ENCODE data around the gene THEMIS. TPM values are rescaled to one million over a fixed set of nuclear protein-coding genes. Genes with fewer than 3 reads are reported as not detected.

The THEMIS gene
- total and polyA plus RNA-seq, 10 of the 15 experiments (the other 5 are each of a cell fraction or from before 2014, with no cell fraction given), result 0.06 to 1.5 (median 0.08) TPM; not detected in 6

DNA sequence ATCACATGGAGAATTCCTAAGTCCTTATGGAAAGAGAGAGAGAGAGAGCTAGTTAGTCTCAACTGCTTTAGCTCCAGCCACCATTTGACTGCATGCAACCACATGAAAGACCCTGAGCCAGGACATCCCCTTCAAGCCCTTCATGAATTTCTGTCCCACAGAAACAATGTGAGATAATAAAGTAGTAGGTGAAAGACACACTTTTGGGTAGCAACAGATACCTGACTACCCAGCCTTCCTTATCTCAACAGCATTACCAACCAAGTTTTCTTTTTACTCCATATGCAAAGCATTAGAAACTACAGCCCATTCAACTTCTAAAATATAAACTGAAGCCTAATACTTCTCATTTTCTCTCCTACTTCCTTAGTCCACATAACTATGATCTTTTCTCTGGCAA, 23.2 kb upstream of the THEMIS start:
- BruUV-seq (replicated peaks), result no TSS peak
- H3K9ac ChIP-seq (ENCODE audit: control insufficient read depth, insufficient read depth, low read length), result no peak overlapping the region
- H2AFZ ChIP-seq (ENCODE audit: control insufficient read depth, low read depth, low read length), result no peak overlapping the region
- no peaks in the 10 kb centered on the region for H4K20me1 ChIP-seq (ENCODE audit: control insufficient read depth, insufficient read depth)
- no peaks in the 10 kb centered on the region for H3K4me1 ChIP-seq (ENCODE audit: control insufficient read depth, insufficient read depth, low read length)
- ChIA-PET SMC1A (ENCODE audit: uncharacterized antibody, unreplicated experiment) (no interaction called here), CTCF (no interaction called here), RAD21 (ENCODE audit: unreplicated experiment) (no interaction called here), POLR2A (no interaction called here)
- intact Hi-C loops (cut with micrococcal nuclease; ENCODE audit: unreplicated experiment), result no loop called here
- in situ Hi-C loops (cut with MboI), result no loop called here
- ATAC-seq, result no peak; the same call in 2 of the 3 replicates
- H3K27ac ChIP-seq (ENCODE audit: control insufficient read depth, insufficient read depth), result no peak overlapping the region
- no peaks in the 10 kb centered on the region for H3K36me3 ChIP-seq (ENCODE audit: control insufficient read depth in 2 of 2, insufficient read depth in 2 of 2, low read length in 1 of 2)
- no peaks in the 10 kb centered on the region; the same call in 2 of the 3 replicates for H3K9me3 ChIP-seq (replicated peaks; ENCODE audit: control insufficient read depth, insufficient read depth, low read length)
- H3K4me3 ChIP-seq, result no peak overlapping the region
- no peaks in the 10 kb centered on the region for H3K79me2 ChIP-seq (ENCODE audit: control insufficient read depth, insufficient read depth, low read length)
- TF ChIP-seq CREB1 (IDR thresholded peaks at IDR 0.05; ENCODE audit: low read depth) (no peak), FOS (IDR thresholded peaks at IDR 0.05; ENCODE audit: borderline replicate concordance, extremely low read depth, insufficient read length) (no peak), HDAC6 (IDR thresholded peaks at IDR 0.05; ENCODE audit: unreplicated experiment) (no peak), MXI1 (IDR thresholded peaks at IDR 0.05; ENCODE audit: low read depth, low read length) (no peak), HSF1 (IDR thresholded peaks at IDR 0.05; ENCODE audit: low read depth, low read length) (no peak), NFIC (IDR thresholded peaks at IDR 0.05; ENCODE audit: low read depth, low read length) (no peak), ETV6 (conservative IDR thresholded peaks at IDR 0.05 in 1 of 2, IDR thresholded peaks at IDR 0.05 in 1 of 2; ENCODE audit: borderline replicate concordance in 1 of 2, low read depth in 1 of 2) (no peak), CEBPZ (IDR thresholded peaks at IDR 0.05; ENCODE audit: low read depth, low read length) (no peak), RFX5 (IDR thresholded peaks at IDR 0.05; ENCODE audit: low read depth, low read length) (no peak), SP1 (IDR thresholded peaks at IDR 0.05; ENCODE audit: low read depth, low read length) (no peak), GABPA (IDR thresholded peaks at IDR 0.05; ENCODE audit: low read depth) (no peak)
- no peak for DNase-seq (ENCODE audit: low read depth, low spot score)
- no peak for FAIRE-seq
- no peaks in the 10 kb centered on the region for H3K27me3 ChIP-seq (replicated peaks in 1 of 2; ENCODE audit: control insufficient read depth in 2 of 2, insufficient read depth in 2 of 2, low read length in 1 of 2)
- H3K4me2 ChIP-seq (ENCODE audit: control insufficient read depth, insufficient read depth), result no peak overlapping the region

Measured in GM12878 (cell line).